ENCODE measurements around the gene KIAA1958. TPM values are rescaled to one million over a fixed set of nuclear protein-coding genes. Genes with fewer than 3 reads are reported as not detected.

Gene KIAA1958
- total and polyA plus RNA-seq, 2 experiments from 2014 or later = 9.4 to 41.7 TPM

- H3K27ac ChIP-seq (ENCODE audit: low read depth) = no peak overlapping the region
- Mint-ChIP-seq H3K4me1 (peaks cover 25% of the 10 kb centered on the region), H3K27ac (no peak overlapping the region), H3K27me3 (ENCODE audit: insufficient read depth, low read depth, poor library complexity) (peaks cover 2% of the 10 kb centered on the region), H3K4me3 (no peak overlapping the region), H3K9me3 (peaks cover 24% of the 10 kb centered on the region), H3K36me3 (ENCODE audit: low read depth) (peaks cover 43% of the 10 kb centered on the region)
- 0 out of 2 replicates have a peak, but pooled peaks cover 4% of the 10 kb centered on the region for H3K36me3 ChIP-seq (ENCODE audit: insufficient read depth)
- H2AFZ ChIP-seq = no peak overlapping the region
- no peaks in the 10 kb centered on the region for H3K9me2 ChIP-seq (ENCODE audit: insufficient read depth)
- peaks cover 16% of the 10 kb centered on the region for H4K20me1 ChIP-seq (replicated peaks; ENCODE audit: insufficient read depth)
- H3K4me3 ChIP-seq = no peak overlapping the region
- H3K79me2 ChIP-seq (replicated peaks; ENCODE audit: insufficient read depth) = peaks cover 100% of the 10 kb centered on the region
- H3K4me2 ChIP-seq = no peak overlapping the region
- H3K27me3 ChIP-seq (ENCODE audit: insufficient read depth) = no peaks in the 10 kb centered on the region
- H3K4me1 ChIP-seq (ENCODE audit: insufficient read depth) = peaks cover 26% of the 10 kb centered on the region
- TF ChIP-seq EZH2 (IDR thresholded peaks at IDR 0.05; ENCODE audit: low read depth, unreplicated experiment) (no peak), REST (IDR thresholded peaks at IDR 0.05; ENCODE audit: unreplicated experiment) (no peak), ZNF331 (CRISPR knock-in tag; IDR thresholded peaks at IDR 0.05; ENCODE audit: low read depth) (no peak), CREB1 (CRISPR knock-in tag; IDR thresholded peaks at IDR 0.05; ENCODE audit: low read depth) (no peak), CTCF (conservative IDR thresholded peaks at IDR 0.05; ENCODE audit: low read depth in 2 of 2) (no peak), EZH2phosphoT487 (IDR thresholded peaks at IDR 0.05; ENCODE audit: unreplicated experiment) (no peak), ZNF114 (CRISPR knock-in tag; IDR thresholded peaks at IDR 0.05) (no peak), JUNB (IDR thresholded peaks at IDR 0.05; ENCODE audit: unreplicated experiment) (no peak), POLR2AphosphoS5 (IDR thresholded peaks at IDR 0.05; ENCODE audit: low read depth) (no peak), STAT1 (IDR thresholded peaks at IDR 0.05; ENCODE audit: unreplicated experiment) (no peak), ETS1 (IDR thresholded peaks at IDR 0.05) (no peak), NANOG (IDR thresholded peaks at IDR 0.05; ENCODE audit: borderline replicate concordance) (no peak), ZNF462 (CRISPR knock-in tag; IDR thresholded peaks at IDR 0.05) (no peak)
- DNase-seq (ENCODE audit: low spot score) (no peak), ATAC-seq (no peak)
- H3F3A ChIP-seq (replicated peaks; ENCODE audit: low read depth) = no peaks in the 10 kb centered on the region
Measured at GRCh38 chr9:112495614-112496013, 9.0 kb downstream of the KIAA1958 start.
